ENCODE results near the gene HSPA1B.
A peak's percentile ranks its signal among the peaks of the same experiment; 100 is the strongest.
"Not testable (repeated sequence)": the region's sequence is repeated elsewhere in the genome, so short reads cannot be mapped to it uniquely, and the experiment has no call there.

The HSPA1B gene

GRCh38 chr6:31827286-31828079 lies at the start of gene HSPA1B:
Gene HSPA1B, plus strand, starts transcription at chr6:31827738. Its CDS starts 213 bp downstream, at chr6:31827951.
- DNase-seq (ENCODE audit: low read depth in 3 of 3): peak; percentile 76 to 83 (median 80)

GRCh38 chr6:31778193-31778592 lies 49.3 kb upstream of the HSPA1B start:
- no peak for DNase-seq (ENCODE audit: low read depth in 3 of 3)

DNA sequence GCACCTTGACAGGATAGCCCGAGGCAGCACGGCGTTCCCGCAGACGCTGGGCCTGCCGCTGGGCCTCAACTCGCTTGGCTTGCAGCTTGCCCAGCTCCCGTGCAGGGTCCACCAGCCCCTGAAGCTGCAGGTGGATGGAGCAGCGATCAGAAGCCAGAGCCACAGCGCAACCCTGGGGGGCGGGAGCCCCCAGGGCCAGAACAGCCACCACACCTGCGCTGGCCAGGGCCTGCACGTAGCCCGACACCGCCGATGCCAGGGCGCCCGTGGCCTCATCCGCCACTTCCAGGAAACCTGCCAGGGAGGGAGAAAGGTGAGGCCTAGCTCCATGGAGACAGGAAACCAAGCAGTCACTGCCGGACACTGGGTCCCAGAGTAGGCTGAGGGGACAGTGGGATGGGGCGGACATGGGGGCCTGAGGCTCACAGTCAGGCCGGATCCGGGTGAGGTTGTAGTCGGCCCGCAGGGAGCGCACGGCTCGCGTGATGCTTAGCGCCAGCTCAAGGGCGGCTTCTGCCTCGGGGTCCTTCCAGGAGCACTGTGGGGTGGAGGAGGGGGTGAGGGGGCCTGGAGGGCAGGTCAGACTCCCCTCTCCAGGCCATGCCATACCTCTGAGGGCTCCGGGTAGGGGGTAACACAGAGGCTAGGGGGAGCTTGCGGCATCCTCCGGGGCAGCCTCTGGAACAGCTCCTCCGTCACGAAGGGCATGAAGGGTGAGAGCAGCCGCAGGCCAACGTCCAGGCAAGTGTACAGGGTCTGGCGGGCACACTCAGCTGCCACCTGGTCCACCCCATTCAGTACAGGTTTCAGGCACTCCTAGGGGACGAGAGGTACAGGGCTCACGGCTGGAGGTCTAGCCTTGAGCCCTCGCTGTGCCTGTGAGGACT lies 48.3 kb upstream of the HSPA1B start:
- DNase-seq (ENCODE audit: low read depth in 3 of 3): no peak

- DNase-seq (ENCODE audit: low read depth in 3 of 3): no peak
Observed at GRCh38 chr6:31779908-31780307, 47.6 kb upstream of the HSPA1B start.

DNA sequence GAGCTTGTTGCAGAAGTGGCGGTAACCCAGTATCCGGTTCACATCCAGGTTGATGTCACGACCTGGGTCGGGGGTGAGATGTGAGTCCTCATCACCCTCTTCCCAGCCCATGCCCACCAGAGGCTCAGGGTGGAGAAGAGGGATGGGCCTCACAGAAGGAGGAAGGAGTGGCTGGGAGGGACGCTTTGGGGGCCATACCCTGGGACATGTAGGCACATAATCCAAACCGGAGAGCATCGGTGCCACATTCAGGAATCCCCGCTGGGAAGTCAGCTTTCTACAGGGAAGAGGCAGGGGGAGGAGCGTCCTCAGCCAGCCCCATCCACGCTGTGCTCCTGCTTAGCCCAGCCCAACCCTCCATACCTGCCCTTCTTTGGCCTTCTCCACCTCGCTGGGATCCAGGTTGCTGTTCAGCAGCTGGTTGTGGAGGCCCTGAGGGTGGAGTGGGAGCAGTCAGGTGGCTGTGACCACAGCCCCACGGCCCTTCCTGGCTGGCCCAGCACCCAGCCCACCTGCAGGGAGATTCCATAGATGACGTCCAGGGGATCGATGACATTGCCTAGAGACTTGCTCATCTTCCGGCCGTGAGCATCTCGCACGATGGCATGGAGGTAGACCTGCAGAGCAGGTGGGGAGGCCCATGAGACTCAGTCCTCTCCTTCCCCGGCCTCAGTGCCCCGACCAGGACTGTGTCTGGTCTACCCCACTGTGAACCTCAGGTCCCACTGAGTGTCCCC lies 46.9 kb upstream of the HSPA1B start:
- DNase-seq (ENCODE audit: low read depth in 3 of 3): no peak

DNA sequence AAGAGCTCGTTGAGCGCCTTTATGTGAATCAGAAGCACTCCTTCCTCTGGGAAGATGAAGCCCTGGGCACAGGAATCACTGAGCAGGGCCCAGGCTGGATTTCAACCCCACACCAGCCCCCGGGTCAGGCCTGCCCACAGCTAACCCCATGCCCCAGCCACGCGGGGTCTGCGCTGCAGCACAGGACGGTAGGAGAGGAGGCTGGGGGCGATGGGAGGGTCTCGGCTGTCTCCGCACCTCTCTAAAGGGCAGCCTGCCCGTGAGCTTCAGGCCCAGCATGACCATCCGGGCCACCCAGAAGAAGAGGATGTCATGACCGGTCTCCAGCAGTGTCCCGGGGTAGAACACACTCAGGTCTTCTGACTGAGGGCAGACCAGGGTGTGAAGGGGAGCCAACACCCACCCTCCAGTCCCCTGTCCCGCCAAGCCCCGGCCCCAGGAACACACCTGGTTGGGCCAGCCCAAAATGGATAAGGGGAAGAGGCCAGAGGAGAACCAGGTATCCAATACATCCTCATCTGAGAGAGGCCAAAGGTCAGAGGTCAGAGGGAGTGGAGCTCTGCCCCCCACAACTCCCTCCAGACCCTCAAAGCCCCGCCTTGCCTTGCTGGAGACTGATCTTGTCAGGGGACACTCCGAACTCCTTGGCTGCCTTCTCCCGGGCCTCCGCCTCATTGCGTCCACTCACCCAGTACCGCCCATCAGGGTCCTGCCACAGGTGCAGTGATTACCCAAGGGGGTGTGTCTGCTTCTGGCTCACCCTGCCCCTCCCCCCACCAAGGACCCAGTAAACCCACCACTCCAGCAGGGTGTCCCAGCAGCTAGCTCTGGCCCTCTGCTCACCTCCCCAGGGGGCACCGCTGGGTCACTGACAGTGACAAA lies 46.1 kb upstream of the HSPA1B start:
- DNase-seq (ENCODE audit: low read depth in 3 of 3): no peak

DNA sequence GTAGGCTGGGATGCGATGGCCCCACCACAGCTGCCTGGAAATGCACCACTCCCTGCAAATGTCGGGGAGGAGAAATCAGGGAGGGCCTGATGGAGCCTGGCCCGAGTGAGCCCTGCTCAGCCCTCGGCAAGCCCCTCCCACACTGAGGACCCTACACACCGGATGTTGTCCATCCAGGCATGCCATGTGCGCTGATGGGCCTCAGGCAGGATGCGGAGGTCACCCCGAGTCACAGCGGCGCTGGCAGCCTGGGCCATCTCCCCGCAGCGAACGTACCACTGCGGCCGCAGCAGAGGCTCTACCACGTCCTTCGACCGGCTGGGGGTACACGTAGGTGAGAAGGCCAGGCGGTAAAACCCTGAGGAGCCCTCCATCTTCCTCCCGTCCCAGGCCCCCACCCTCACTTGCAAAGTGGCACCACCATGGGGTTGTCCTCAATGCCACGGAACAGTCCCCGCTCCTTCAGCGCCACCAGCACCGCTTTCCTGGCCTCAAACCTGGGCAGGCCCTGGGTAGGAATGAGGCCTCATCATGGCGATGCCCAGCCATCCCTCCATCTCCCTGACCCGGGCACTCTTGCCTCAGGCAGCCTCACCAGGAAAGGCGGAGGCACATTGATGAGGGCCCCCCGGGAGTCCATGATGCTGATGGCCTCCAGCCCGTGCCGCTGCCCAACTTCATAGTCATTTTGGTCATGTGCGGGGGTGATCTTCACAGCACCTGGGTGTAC lies 45.2 kb upstream of the HSPA1B start:
- no peak for DNase-seq (ENCODE audit: low read depth in 3 of 3)

DNA sequence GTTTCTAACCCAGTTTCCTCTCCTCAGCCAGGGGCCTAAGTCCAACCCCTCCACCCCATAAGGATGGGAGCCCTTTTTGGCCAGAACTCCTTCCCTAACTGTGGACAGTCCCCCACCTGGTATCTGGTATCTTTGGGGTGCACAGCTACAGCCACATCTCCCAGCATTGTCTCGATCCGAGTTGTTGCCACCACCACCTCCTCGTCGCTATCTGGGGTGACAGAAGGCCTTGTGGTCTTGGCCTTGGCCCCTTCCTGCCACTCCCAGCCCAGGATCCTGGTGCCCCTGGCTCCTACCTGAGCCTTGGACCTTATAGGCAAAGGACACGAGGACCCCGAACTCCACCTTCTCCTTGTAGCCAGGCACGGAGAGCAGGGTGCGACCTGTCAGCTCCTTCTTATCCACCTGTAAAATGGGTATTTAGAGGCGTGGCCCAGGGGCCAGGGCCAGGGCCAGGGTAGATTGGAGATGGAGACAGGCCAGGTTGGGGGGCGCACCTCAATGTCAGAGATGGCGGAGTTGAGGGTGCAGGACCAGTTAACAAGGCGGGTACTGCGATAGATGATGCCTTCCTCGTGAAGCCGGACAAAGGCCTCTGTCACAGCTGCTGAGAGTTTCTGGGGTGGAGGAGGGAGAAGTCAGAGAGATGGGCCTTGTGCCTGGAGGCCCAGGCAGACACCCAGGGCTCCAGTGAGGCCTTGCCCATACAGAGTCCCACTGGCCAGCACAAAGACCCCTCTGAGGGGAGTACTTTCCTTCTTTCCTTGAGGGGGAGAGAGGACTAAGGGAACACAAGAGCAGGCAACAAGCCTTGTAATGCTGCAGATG lies 43.2 kb upstream of the HSPA1B start:
- DNase-seq (ENCODE audit: low read depth in 3 of 3): no peak

GRCh38 chr6:31785475-31785874 lies 42.1 kb upstream of the HSPA1B start:
- DNase-seq (ENCODE audit: low read depth in 3 of 3): no peak

DNA sequence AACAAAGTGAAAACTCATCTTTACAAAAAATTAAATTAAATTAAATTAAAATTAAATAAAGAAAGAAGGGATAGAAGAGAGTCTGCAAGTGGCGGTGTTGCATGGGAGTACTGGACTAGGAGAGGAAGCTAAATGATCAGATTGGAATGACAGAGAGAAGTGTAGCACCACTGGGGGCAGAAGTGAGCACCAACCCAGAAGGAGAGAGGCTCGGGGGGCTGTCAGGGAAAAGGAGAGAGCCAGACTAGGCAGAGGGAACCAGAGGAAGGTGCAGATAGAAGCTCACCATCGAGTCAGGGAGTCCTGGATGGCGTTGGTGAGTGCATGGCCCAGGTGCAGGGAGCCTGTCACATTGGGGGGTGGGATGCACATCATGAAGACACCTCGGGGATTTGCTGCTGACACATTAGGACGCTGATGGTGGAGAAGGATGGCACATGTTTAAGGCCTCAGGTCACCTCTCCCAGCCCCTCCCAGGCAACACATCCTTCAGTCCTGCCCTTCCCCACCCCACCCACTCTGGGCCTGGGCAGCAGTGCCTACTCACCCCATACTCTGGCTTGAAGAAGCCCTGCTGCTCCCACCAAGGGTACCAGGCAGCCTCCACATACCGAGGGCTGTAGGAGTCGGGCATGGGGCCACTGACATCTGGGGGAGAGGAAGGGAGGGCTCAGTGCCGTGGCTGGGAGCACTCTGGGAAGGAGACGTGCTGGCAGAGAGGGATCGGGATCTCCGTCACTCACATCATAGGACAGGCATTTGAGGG lies 36.0 kb upstream of the HSPA1B start:
- no peak for DNase-seq (ENCODE audit: low read depth in 3 of 3)

GRCh38 chr6:31792090-31792374 lies 35.5 kb upstream of the HSPA1B start:
- DNase-seq (ENCODE audit: low read depth in 3 of 3): no peak

GRCh38 chr6:31792761-31793171 lies 34.8 kb upstream of the HSPA1B start:
- no peak for DNase-seq (ENCODE audit: low read depth in 3 of 3)

GRCh38 chr6:31793927-31794245 lies 33.7 kb upstream of the HSPA1B start:
- DNase-seq (ENCODE audit: low read depth in 3 of 3): not testable (repeated sequence)

DNA sequence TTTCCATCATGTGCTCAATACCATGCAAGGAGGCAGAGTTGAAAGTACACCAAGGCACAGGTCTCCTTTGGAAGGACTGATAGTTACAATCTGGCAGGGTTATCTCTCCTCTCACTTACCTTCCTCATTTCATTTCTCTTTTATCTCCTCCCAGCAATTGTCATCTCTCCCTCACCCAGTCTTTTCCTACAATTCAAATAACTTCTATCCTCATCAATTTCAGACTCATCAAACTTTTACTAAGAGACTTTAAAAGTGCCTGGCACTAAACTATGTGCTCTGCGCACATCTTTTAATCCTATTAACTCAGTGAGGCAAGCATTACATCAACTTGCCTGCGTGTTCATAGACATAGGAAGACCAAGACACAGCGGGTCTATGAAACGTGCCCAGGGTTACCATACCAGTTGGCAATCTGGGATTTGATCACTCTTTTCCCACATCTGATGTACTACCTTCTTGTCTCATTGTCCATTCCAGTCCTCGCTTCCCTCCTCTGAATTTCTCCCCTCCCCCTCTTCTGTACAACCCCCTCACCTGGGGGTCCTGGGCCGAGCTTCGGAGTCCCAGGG lies 33.2 kb upstream of the HSPA1B start:
- DNase-seq (ENCODE audit: low read depth in 3 of 3): no peak

GRCh38 chr6:31794866-31795615 lies 32.5 kb upstream of the HSPA1B start:
- DNase-seq (ENCODE audit: low read depth in 3 of 3): no peak

- peak; percentile 66 to 80 (median 68) for DNase-seq (ENCODE audit: low read depth in 3 of 3)
Observed at GRCh38 chr6:31795616-31796298, 31.8 kb upstream of the HSPA1B start, which contains the start of gene VARS1. Gene VARS1, minus strand, starts transcription at chr6:31795752. Its CDS starts 535 bp downstream, at chr6:31795217.

GRCh38 chr6:31796993-31797385 lies 30.5 kb upstream of the HSPA1B start:
- DNase-seq (ENCODE audit: low read depth in 3 of 3): no peak
